HCT116 (cell line): ENCODE measurements around the gene CD300LB. TPM values are rescaled to one million over a fixed set of nuclear protein-coding genes. Genes with fewer than 3 reads are reported as not detected.

ENCODE experiments used
- ATAC-seq: fragments of 200-7000 bp; cut with Tn5 transposase; 2 replicates; pipeline ENCODE4 v1.9.1; 2020; ENCODE audit warnings: mild to moderate bottlenecking, moderate library complexity
- BruUV-seq: library from RNA; stranded (reverse); fragments of 400-500 nt; replicated peaks from 2 replicates; lab custom pipeline; 2021; lab: Mats Ljungman, UMichigan
- CTCF ChIA-PET: fragments of 300-600 bp; sonication (Branson Sonifier 250); formaldehyde crosslinking; loops from one replicate; lab custom pipeline; 2021; ENCODE audit warnings: antibody characterized with exemption; lab: Charles Lee
- POLR2A ChIA-PET: fragments of 300-600, 350-600 bp; sonication (Branson Sonifier 250); formaldehyde crosslinking; loops from one replicate; lab custom pipeline; 2021; ENCODE audit warnings: antibody characterized with exemption; lab: Charles Lee
- RAD21 ChIA-PET, 2 experiments: fragments of 300-600 bp; sonication (Branson Sonifier 250); formaldehyde crosslinking; loops; one replicate each; lab custom pipeline; 2023; ENCODE audit warnings: low total read pairs in 2 of 2; ENCODE audit not compliant: uncharacterized antibody in 2 of 2, unreplicated experiment in 2 of 2, low non-redundant PET in 1 of 2; lab: Charles Lee
- DNase-seq: peaks from one replicate; pipeline ENCODE4 v3.0.0-alpha.2; 2010; ENCODE audit warnings: low read depth, low spot score
- H2AFZ ChIP-seq: fragments of 200-600 bp; shearing (Covaris generic), sonication (generic); 2 replicates; pipeline ENCODE4 v1.6.1; 2017; ENCODE audit warnings: low read depth, mixed run types, mixed read lengths, antibody characterized with exemption, low read length; ENCODE audit not compliant: poor library complexity, severe bottlenecking
- H3K27ac ChIP-seq: 2 replicates; pipeline ENCODE4 v1.5.1; 2012; ENCODE audit warnings: low read depth, low read length
- H3K27me3 ChIP-seq: fragments of 200-600 bp; sonication (generic); 2 replicates; pipeline ENCODE4 v1.6.1; 2016; ENCODE audit warnings: mixed run types, low read length, mixed read lengths; ENCODE audit not compliant: insufficient read depth
- H3K36me3 ChIP-seq, 2 experiments: fragments of 200-500 bp in 1 of 2; fragments of 200-600 bp in 1 of 2; sonication (Bioruptor generic) in 1 of 2; sonication (generic) in 1 of 2; 2 replicates each; pipeline versions ENCODE4 v1.5.1 to v1.6.1; 2014 to 2016; ENCODE audit warnings: low read length in 2 of 2, inconsistent platforms in 1 of 2, mixed read lengths in 1 of 2, mixed run types in 1 of 2; ENCODE audit not compliant: insufficient read depth in 2 of 2, control insufficient read depth in 1 of 2
- H3K4me1 ChIP-seq, 2 experiments: fragments of 200-600 bp in 1 of 2; sonication (generic) in 1 of 2; 2 replicates each; pipeline versions ENCODE4 v1.5.1 to v1.6.1; 2012 to 2017; ENCODE audit warnings: low read length in 2 of 2, inconsistent platforms in 1 of 2, mild to moderate bottlenecking in 1 of 2, mixed read lengths in 1 of 2, mixed run types in 1 of 2, moderate library complexity in 1 of 2; ENCODE audit not compliant: insufficient read depth in 2 of 2, control insufficient read depth in 1 of 2
- H3K4me2 ChIP-seq: fragments of 200-600 bp; sonication (generic); 2 replicates; pipeline ENCODE4 v1.6.1; 2017; ENCODE audit warnings: mixed run types, low read length, mixed read lengths
- H3K4me3 ChIP-seq, 2 experiments: fragments of 200-600 bp in 1 of 2; sonication (generic) in 1 of 2; replicated peaks in 1 of 2; 2 replicates each; pipeline ENCODE4 v1.5.1; 2011 to 2016; ENCODE audit warnings: low read length in 2 of 2, control low read depth in 1 of 2, low read depth in 1 of 2, mild to moderate bottlenecking in 1 of 2, mixed read lengths in 1 of 2, mixed run types in 1 of 2
- H3K79me2 ChIP-seq: fragments of 200-600 bp; sonication (generic); 2 replicates; pipeline ENCODE4 v1.6.1; 2017; ENCODE audit warnings: mild to moderate bottlenecking, mixed run types, low read length, moderate library complexity, mixed read lengths; ENCODE audit not compliant: insufficient read depth
- H3K9ac ChIP-seq: fragments of 200-600 bp; sonication (generic); 2 replicates; pipeline ENCODE4 v1.6.1; 2016; ENCODE audit warnings: low read length, mixed read lengths
- H3K9me2 ChIP-seq: fragments of 200-600 bp; sonication (generic), shearing (Covaris generic); 2 replicates; pipeline ENCODE4 v1.6.1; 2017; ENCODE audit warnings: mixed run types, mild to moderate bottlenecking, moderate library complexity; ENCODE audit not compliant: insufficient read depth
- H3K9me3 ChIP-seq, 2 experiments: fragments of 200-500 bp in 1 of 2; fragments of 200-600 bp in 1 of 2; sonication (Bioruptor generic) in 1 of 2; sonication (generic) in 1 of 2; 2 replicates each; pipeline ENCODE4 v1.6.1; 2014 to 2017; ENCODE audit warnings: low read length in 2 of 2, mixed read lengths in 2 of 2, inconsistent platforms in 1 of 2, low read depth in 1 of 2, mild to moderate bottlenecking in 1 of 2, mixed run types in 1 of 2, moderate library complexity in 1 of 2; ENCODE audit not compliant: control insufficient read depth in 1 of 2, insufficient read depth in 1 of 2
- H4K20me1 ChIP-seq: fragments of 200-600 bp; sonication (generic), shearing (Covaris generic); 2 replicates; pipeline ENCODE4 v1.6.1; 2017; ENCODE audit warnings: mixed run types, mild to moderate bottlenecking, moderate library complexity; ENCODE audit not compliant: insufficient read depth
- EZH2 ChIP-seq: fragments of 200-600 bp; sonication (generic); IDR thresholded peaks from 2 replicates; pipeline ENCODE4 v1.6.1; 2017; ENCODE audit warnings: antibody characterized with exemption, mixed run types
- EZH2phosphoT487 ChIP-seq: fragments of 200-600 bp; IDR thresholded peaks from 2 replicates; pipeline ENCODE4 v1.6.1; 2018; ENCODE audit warnings: antibody characterized with exemption, borderline replicate concordance
- JUND ChIP-seq: IDR thresholded peaks from 2 replicates; pipeline ENCODE4 v1.6.1; 2012
- MAX ChIP-seq: IDR thresholded peaks from 2 replicates; pipeline ENCODE4 v1.6.1; 2012
- POLR2A ChIP-seq: IDR thresholded peaks from 2 replicates; pipeline ENCODE4 v1.7.0; 2011; ENCODE audit warnings: borderline replicate concordance; ENCODE audit not compliant: insufficient read depth, insufficient read length; ENCODE audit errors: extremely low read depth
- RAD21 ChIP-seq: IDR thresholded peaks from 2 replicates; pipeline ENCODE4 v1.6.1; 2012; ENCODE audit warnings: low read depth, mild to moderate bottlenecking
- SIN3A ChIP-seq: IDR thresholded peaks from 2 replicates; pipeline ENCODE4 v1.6.1; 2012; ENCODE audit warnings: low read depth
- SP1 ChIP-seq: IDR thresholded peaks from 2 replicates; pipeline ENCODE4 v1.6.1; 2012; ENCODE audit warnings: low read depth
- SRF ChIP-seq: IDR thresholded peaks from 2 replicates; pipeline ENCODE4 v1.6.1; 2012; ENCODE audit warnings: low read depth
- TCF7L2 ChIP-seq: IDR thresholded peaks from 2 replicates; pipeline ENCODE4 v1.7.0; 2011; ENCODE audit warnings: borderline replicate concordance, inconsistent platforms; ENCODE audit not compliant: insufficient read depth, insufficient read length; ENCODE audit errors: extremely low read depth
- ZFX ChIP-seq: fragments of 450-650 bp; IDR thresholded peaks from 2 replicates; pipeline ENCODE4 v1.6.1; 2017
- intact Hi-C: fragments of 100-400 bp; cut with micrococcal nuclease; formaldehyde crosslinking; loops from 2 replicates; pipeline ENCODE4 v1.10.0; 2022
- total RNA-seq: library from RNA; stranded (reverse); gene quantifications from one replicate; pipeline ENCODE4 v1.2.1, GENCODE V29; 2021; ENCODE audit not compliant: unreplicated experiment
- TF ChIP-seq, protein P1 (sequence below), 3 experiments: fragments of 200-600 bp in 1 of 3; sonication (generic) in 1 of 3; IDR thresholded peaks in 2 of 3; conservative IDR thresholded peaks in 1 of 3; 2 replicates each; pipeline ENCODE4 v1.5.1; 2012 to 2017; ENCODE audit warnings: low read depth in 2 of 3, low read length in 2 of 3, antibody characterized with exemption in 1 of 3, borderline replicate concordance in 1 of 3, control low read depth in 1 of 3, mild to moderate bottlenecking in 1 of 3, mixed read lengths in 1 of 3, mixed run types in 1 of 3, moderate library complexity in 1 of 3; ENCODE audit not compliant: insufficient read depth in 1 of 3

Gene CD300LB
- total RNA-seq, 1 experiment from 2014 or later, result not detected

- TF ChIP-seq, protein P1, sequence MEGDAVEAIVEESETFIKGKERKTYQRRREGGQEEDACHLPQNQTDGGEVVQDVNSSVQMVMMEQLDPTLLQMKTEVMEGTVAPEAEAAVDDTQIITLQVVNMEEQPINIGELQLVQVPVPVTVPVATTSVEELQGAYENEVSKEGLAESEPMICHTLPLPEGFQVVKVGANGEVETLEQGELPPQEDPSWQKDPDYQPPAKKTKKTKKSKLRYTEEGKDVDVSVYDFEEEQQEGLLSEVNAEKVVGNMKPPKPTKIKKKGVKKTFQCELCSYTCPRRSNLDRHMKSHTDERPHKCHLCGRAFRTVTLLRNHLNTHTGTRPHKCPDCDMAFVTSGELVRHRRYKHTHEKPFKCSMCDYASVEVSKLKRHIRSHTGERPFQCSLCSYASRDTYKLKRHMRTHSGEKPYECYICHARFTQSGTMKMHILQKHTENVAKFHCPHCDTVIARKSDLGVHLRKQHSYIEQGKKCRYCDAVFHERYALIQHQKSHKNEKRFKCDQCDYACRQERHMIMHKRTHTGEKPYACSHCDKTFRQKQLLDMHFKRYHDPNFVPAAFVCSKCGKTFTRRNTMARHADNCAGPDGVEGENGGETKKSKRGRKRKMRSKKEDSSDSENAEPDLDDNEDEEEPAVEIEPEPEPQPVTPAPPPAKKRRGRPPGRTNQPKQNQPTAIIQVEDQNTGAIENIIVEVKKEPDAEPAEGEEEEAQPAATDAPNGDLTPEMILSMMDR (IDR thresholded peaks at IDR 0.05 in 2 of 3, conservative IDR thresholded peaks at IDR 0.05 in 1 of 3; ENCODE audit: borderline replicate concordance in 1 of 3, insufficient read depth in 1 of 3, low read depth in 2 of 3, low read length in 2 of 3), result 0 out of 6 replicates have a peak, but pooled peaks of 1 of the 3 experiments have one; percentile 13
- TF ChIP-seq RAD21, result no peak
- TF ChIP-seq, all 23 proteins: peak for 1
- CTCF ChIA-PET, result no interaction called here
These were observed 12.1 kb upstream of the CD300LB start for GRCh38 chr17:74543406-74543805.

DNA sequence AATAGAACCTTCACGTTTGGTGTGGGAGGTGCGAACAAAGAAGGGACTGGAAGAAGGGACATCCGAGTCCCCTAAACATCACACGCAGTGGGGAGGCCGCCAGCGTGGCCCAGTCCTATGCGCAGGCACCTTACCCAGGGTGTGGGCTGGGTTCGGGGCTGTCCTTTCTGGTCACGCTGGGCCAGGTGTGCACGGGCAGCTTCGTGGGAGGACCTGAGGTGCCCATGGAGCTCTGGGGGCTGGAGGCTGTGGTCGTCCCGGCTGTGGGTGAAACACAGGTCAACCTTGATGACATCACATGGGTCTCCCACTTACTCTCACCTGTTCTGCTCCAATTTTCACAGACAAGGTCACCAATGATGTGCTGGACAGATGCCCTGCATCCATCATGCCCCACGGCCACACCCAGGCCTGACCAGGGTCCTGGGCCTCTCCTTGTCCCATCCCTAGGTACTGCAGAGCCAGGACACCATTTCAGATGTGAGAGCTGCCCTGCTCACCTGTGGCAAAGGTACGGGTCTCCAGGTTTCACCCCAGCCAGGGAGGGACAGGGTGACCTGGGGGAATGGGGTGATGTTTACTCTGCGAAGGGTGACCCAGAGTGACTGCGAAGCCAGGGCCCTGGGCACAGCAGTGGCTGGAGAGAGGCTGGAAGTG lies 11.6 kb upstream of the CD300LB start:
- BruUV-seq, result no TSS peak
- Histone ChIP-seq H3K9me2 (no peaks in the 10 kb centered on the region), H2AFZ (no peak overlapping the region), H3K9ac (no peak overlapping the region), H3K27me3 (peaks cover 13% of the 10 kb centered on the region; the same call in 1 of the 2 replicates), H3K9me3 (no peaks in the 10 kb centered on the region), H3K79me2 (no peaks in the 10 kb centered on the region), H3K4me2 (no peak overlapping the region), H3K4me3 (no peak overlapping the region), H4K20me1 (no peaks in the 10 kb centered on the region), H3K27ac (no peak overlapping the region), H3K4me1 (peaks cover 0 to 5% of the 10 kb centered on the region in 2 experiments; a peak in 1 of 4 replicates), H3K36me3 (no peaks in the 10 kb centered on the region)
- POLR2A ChIA-PET, result no interaction called here
- DNase-seq, result no peak
- no peak for ATAC-seq
- intact Hi-C loops, result no loop called here
- CTCF ChIA-PET, result no interaction called here
- RAD21 ChIA-PET, result no interaction called here
- TF ChIP-seq POLR2A, result no peak
- TF ChIP-seq JUND, result no peak
- no peak for TF ChIP-seq TCF7L2
- no peak for TF ChIP-seq EZH2phosphoT487
- no peak for TF ChIP-seq EZH2
- no peak for TF ChIP-seq SRF
- no peak for TF ChIP-seq SIN3A
- no peak for TF ChIP-seq RAD21
- no peak for TF ChIP-seq SP1
- TF ChIP-seq, protein P1 (IDR thresholded peaks at IDR 0.05 in 2 of 3, conservative IDR thresholded peaks at IDR 0.05 in 1 of 3; ENCODE audit: borderline replicate concordance in 1 of 3, insufficient read depth in 1 of 3, low read depth in 2 of 3, low read length in 2 of 3), result no peak
- TF ChIP-seq MAX, result no peak
- TF ChIP-seq ZFX, result no peak

More at GRCh38 chr17:74543406-74543805, 12.1 kb upstream of the CD300LB start:
- no peaks in the 10 kb centered on the region for H3K9me2 ChIP-seq
- no peak overlapping the region for H3K4me2 ChIP-seq
- H3K4me1 ChIP-seq, result peaks cover 0 to 5% of the 10 kb centered on the region in 2 experiments; a peak in 1 of 4 replicates
- no peaks in the 10 kb centered on the region for H3K9me3 ChIP-seq
- H4K20me1 ChIP-seq, result no peaks in the 10 kb centered on the region
- ATAC-seq (no peak; the same call in 1 of the 2 replicates), DNase-seq (no peak)
- H3K27me3 ChIP-seq, result peaks cover 8% of the 10 kb centered on the region; the same call in 1 of the 2 replicates
- ChIA-PET POLR2A (no interaction called here), RAD21 (no interaction called here)
- H3K27ac ChIP-seq, result no peak overlapping the region
- no peak overlapping the region for H3K9ac ChIP-seq
- BruUV-seq, result no TSS peak
- intact Hi-C loops, result no loop called here
- H2AFZ ChIP-seq, result no peak overlapping the region
- H3K36me3 ChIP-seq, result no peaks in the 10 kb centered on the region
- no peaks in the 10 kb centered on the region for H3K79me2 ChIP-seq
- H3K4me3 ChIP-seq, result no peak overlapping the region
